ENCODE measurements around the gene PDGFRB. TPM values are rescaled to one million over a fixed set of nuclear protein-coding genes. Genes with fewer than 3 reads are reported as not detected.

Gene PDGFRB
- total and polyA plus RNA-seq, 10 of the 15 experiments (the other 5 are each of a cell fraction or from before 2014, with no cell fraction given): 0.02 to 3.0 (median 1.0) TPM

DNA sequence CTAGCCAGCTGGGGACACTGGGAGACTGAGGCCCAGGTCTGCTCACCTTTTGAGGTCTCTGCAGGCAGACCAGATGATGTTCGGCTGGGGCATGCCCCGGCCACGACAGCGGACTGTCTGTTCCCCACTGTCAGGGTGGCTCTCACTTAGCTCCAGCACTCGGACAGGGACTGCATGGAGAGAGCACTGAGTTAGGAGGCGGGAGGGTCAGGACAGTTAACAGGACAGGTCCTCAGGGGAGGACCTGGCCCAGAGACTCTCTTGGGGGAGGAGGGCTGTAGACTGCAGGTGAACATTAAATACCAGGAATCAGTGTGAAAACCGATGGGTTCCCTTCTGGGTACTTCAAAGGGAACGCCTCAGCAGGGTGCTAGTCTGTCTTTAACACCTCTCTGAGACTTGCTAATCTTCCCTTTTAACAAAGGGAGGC lies 25.1 kb downstream of the PDGFRB start:
- FAIRE-seq: no peak
- BruUV-seq (replicated peaks): no TSS peak
- in situ Hi-C loops (cut with MboI): no loop called here
- Histone ChIP-seq H2AFZ (ENCODE audit: control insufficient read depth, low read depth, low read length) (no peak overlapping the region), H3K36me3 (ENCODE audit: control insufficient read depth in 2 of 2, insufficient read depth in 2 of 2, low read length in 1 of 2) (no peaks in the 10 kb centered on the region), H3K4me1 (ENCODE audit: control insufficient read depth, insufficient read depth, low read length) (no peaks in the 10 kb centered on the region), H3K27me3 (replicated peaks in 1 of 2; ENCODE audit: control insufficient read depth in 2 of 2, insufficient read depth in 2 of 2, low read length in 1 of 2) (no peaks in the 10 kb centered on the region), H4K20me1 (ENCODE audit: control insufficient read depth, insufficient read depth) (no peaks in the 10 kb centered on the region), H3K27ac (ENCODE audit: control insufficient read depth, insufficient read depth) (no peak overlapping the region), H3K4me3 (no peak overlapping the region), H3K9ac (ENCODE audit: control insufficient read depth, insufficient read depth, low read length) (no peak overlapping the region), H3K9me3 (replicated peaks; ENCODE audit: control insufficient read depth, insufficient read depth, low read length) (no peaks in the 10 kb centered on the region), H3K79me2 (ENCODE audit: control insufficient read depth, insufficient read depth, low read length) (no peaks in the 10 kb centered on the region), H3K4me2 (ENCODE audit: control insufficient read depth, insufficient read depth) (no peak overlapping the region)
- no peak for ATAC-seq
- CTCF ChIA-PET: interaction anchor here (0.7 to 3.8 kb wide), 19 partner anchors 8 to 486 kb away, joined by 3 to 30 read pairs (median 4); partner anchors contain the start of gene PDGFRB
- TF ChIP-seq ZNF622 (IDR thresholded peaks at IDR 0.05) (no peak), BHLHE40 (IDR thresholded peaks at IDR 0.05; ENCODE audit: borderline replicate concordance in 1 of 2, low read depth in 2 of 2, low read length in 1 of 2) (no peak), RAD21 (IDR thresholded peaks at IDR 0.05; ENCODE audit: insufficient read depth, low read depth, low read length) (no peak), TARDBP (IDR thresholded peaks at IDR 0.05; ENCODE audit: borderline replicate concordance) (no peak), BCL11A (IDR thresholded peaks at IDR 0.05; ENCODE audit: low read depth, low read length) (no peak), ZNF207 (IDR thresholded peaks at IDR 0.05; ENCODE audit: borderline replicate concordance) (no peak), CHD4 (IDR thresholded peaks at IDR 0.05) (no peak), KLF5 (IDR thresholded peaks at IDR 0.05; ENCODE audit: partially characterized antibody) (no peak), DPF2 (IDR thresholded peaks at IDR 0.05) (no peak)
- TF ChIP-seq, protein P1, sequence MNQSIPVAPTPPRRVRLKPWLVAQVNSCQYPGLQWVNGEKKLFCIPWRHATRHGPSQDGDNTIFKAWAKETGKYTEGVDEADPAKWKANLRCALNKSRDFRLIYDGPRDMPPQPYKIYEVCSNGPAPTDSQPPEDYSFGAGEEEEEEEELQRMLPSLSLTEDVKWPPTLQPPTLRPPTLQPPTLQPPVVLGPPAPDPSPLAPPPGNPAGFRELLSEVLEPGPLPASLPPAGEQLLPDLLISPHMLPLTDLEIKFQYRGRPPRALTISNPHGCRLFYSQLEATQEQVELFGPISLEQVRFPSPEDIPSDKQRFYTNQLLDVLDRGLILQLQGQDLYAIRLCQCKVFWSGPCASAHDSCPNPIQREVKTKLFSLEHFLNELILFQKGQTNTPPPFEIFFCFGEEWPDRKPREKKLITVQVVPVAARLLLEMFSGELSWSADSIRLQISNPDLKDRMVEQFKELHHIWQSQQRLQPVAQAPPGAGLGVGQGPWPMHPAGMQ (IDR thresholded peaks at IDR 0.05; ENCODE audit: borderline replicate concordance): no peak
- TF ChIP-seq, protein P2, sequence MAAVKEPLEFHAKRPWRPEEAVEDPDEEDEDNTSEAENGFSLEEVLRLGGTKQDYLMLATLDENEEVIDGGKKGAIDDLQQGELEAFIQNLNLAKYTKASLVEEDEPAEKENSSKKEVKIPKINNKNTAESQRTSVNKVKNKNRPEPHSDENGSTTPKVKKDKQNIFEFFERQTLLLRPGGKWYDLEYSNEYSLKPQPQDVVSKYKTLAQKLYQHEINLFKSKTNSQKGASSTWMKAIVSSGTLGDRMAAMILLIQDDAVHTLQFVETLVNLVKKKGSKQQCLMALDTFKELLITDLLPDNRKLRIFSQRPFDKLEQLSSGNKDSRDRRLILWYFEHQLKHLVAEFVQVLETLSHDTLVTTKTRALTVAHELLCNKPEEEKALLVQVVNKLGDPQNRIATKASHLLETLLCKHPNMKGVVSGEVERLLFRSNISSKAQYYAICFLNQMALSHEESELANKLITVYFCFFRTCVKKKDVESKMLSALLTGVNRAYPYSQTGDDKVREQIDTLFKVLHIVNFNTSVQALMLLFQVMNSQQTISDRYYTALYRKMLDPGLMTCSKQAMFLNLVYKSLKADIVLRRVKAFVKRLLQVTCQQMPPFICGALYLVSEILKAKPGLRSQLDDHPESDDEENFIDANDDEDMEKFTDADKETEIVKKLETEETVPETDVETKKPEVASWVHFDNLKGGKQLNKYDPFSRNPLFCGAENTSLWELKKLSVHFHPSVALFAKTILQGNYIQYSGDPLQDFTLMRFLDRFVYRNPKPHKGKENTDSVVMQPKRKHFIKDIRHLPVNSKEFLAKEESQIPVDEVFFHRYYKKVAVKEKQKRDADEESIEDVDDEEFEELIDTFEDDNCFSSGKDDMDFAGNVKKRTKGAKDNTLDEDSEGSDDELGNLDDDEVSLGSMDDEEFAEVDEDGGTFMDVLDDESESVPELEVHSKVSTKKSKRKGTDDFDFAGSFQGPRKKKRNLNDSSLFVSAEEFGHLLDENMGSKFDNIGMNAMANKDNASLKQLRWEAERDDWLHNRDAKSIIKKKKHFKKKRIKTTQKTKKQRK (IDR thresholded peaks at IDR 0.05; ENCODE audit: low read depth, low read length): no peak
- TF ChIP-seq, protein P3, sequence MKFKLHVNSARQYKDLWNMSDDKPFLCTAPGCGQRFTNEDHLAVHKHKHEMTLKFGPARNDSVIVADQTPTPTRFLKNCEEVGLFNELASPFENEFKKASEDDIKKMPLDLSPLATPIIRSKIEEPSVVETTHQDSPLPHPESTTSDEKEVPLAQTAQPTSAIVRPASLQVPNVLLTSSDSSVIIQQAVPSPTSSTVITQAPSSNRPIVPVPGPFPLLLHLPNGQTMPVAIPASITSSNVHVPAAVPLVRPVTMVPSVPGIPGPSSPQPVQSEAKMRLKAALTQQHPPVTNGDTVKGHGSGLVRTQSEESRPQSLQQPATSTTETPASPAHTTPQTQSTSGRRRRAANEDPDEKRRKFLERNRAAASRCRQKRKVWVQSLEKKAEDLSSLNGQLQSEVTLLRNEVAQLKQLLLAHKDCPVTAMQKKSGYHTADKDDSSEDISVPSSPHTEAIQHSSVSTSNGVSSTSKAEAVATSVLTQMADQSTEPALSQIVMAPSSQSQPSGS (IDR thresholded peaks at IDR 0.05; ENCODE audit: low read length): no peak
- TF ChIP-seq, protein P4, sequence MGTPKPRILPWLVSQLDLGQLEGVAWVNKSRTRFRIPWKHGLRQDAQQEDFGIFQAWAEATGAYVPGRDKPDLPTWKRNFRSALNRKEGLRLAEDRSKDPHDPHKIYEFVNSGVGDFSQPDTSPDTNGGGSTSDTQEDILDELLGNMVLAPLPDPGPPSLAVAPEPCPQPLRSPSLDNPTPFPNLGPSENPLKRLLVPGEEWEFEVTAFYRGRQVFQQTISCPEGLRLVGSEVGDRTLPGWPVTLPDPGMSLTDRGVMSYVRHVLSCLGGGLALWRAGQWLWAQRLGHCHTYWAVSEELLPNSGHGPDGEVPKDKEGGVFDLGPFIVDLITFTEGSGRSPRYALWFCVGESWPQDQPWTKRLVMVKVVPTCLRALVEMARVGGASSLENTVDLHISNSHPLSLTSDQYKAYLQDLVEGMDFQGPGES (IDR thresholded peaks at IDR 0.05): no peak
- TF ChIP-seq, protein P5, sequence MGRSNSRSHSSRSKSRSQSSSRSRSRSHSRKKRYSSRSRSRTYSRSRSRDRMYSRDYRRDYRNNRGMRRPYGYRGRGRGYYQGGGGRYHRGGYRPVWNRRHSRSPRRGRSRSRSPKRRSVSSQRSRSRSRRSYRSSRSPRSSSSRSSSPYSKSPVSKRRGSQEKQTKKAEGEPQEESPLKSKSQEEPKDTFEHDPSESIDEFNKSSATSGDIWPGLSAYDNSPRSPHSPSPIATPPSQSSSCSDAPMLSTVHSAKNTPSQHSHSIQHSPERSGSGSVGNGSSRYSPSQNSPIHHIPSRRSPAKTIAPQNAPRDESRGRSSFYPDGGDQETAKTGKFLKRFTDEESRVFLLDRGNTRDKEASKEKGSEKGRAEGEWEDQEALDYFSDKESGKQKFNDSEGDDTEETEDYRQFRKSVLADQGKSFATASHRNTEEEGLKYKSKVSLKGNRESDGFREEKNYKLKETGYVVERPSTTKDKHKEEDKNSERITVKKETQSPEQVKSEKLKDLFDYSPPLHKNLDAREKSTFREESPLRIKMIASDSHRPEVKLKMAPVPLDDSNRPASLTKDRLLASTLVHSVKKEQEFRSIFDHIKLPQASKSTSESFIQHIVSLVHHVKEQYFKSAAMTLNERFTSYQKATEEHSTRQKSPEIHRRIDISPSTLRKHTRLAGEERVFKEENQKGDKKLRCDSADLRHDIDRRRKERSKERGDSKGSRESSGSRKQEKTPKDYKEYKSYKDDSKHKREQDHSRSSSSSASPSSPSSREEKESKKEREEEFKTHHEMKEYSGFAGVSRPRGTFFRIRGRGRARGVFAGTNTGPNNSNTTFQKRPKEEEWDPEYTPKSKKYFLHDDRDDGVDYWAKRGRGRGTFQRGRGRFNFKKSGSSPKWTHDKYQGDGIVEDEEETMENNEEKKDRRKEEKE (IDR thresholded peaks at IDR 0.05): no peak
- DNase-seq (ENCODE audit: low read depth, low spot score): no peak
- POLR2A ChIA-PET: no interaction called here
- intact Hi-C loops (cut with micrococcal nuclease; ENCODE audit: unreplicated experiment): loop anchor here (1.0 to 2.0 kb wide), 4 partner anchors 44 to 306 kb away; no protein-coding TSS in a partner anchor
- RAD21 ChIA-PET (ENCODE audit: unreplicated experiment): interaction anchor here (0.8 to 2.5 kb wide), 4 partner anchors 45 to 125 kb away, joined by 4 to 9 read pairs (median 5); no protein-coding TSS in a partner anchor
- WGBS (ENCODE audit: insufficient coverage, insufficient replicate concordance, low lambda C conversion rate, missing lambda C conversion rate): 50% methylated on average over 8 of the region's 8 CpGs
- SMC1A ChIA-PET (ENCODE audit: uncharacterized antibody, unreplicated experiment): interaction anchor here (0.7 to 4.8 kb wide), 6 partner anchors 24 to 308 kb away, joined by 3 to 22 read pairs (median 3); no protein-coding TSS in a partner anchor
